ENCODE data around the gene SAMD4A. TPM values are rescaled to one million over a fixed set of nuclear protein-coding genes. Genes with fewer than 3 reads are reported as not detected.

The SAMD4A gene
- total and polyA plus RNA-seq, 8 donors: 2.5 to 67.4 (median 15.9) TPM

DNA sequence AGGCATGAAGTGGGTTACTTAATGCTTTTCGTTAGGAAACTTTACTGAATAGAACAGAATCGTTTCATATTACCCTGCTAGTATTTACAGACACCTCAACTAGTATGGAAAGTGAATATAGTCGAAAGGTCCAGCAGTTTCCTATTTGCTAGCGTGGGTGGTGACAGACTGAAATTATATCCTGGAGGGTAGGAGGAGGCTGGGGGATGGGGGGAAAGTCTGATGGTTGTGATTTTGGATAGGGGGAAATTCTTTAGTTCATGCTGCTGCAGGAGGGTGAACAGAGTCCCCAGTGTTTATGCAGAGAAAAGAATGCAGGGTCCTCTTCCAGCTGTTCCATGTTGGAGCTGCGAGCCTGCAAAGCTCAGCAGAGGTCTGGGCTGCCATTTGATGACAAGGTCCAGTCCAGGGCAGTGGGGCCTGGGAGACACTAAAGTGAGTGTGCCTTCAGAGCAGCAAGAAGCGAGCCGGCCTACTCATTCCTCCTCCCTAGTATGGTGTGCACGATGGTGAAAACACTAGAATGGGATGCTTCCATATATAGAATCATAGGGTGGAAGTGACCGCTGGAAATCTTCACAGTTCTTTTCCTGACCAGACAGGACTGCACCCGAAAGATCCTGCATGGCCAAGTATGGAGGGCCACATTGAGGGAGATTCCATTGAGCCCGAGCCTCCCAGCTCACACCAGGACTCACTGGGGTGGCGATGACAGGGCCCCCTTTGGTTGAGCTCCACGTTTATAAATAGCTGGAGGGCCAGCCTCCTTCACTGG lies 2.1 kb downstream of the SAMD4A start:
- peaks cover 0 to 10% (median 0%) of the 10 kb centered on the region in 4 donors for H3K36me3 ChIP-seq
- peaks cover 0 to 46% (median 42%) of the 10 kb centered on the region in 4 donors for H3K4me1 ChIP-seq
- 53 to 70% (median 63%) methylated on average over 13 of the region's 13 CpGs for WGBS, 5 donors
- TF ChIP-seq POLR2A (IDR thresholded peaks at IDR 0.05) (no peak), POLR2AphosphoS5 (IDR thresholded peaks at IDR 0.05) (peak in 1 of 3 donors; percentile 11)
- intact Hi-C loops (cut with DNase I; ENCODE audit: low total_unique reads): no loop called here
- H3K4me3 ChIP-seq: peak overlapping the region; percentile 2 to 81 (median 77)
- peak in 1 of 2 donors; percentile 61 for DNase-seq
- H3K9me3 ChIP-seq: peaks cover 0 to 11% (median 5%) of the 10 kb centered on the region in 4 donors
- H3K27me3 ChIP-seq: peaks cover 0 to 24% (median 0%) of the 10 kb centered on the region in 3 donors
- H3K27ac ChIP-seq: peak overlapping the region in 4 of 5 donors; percentile 98 to 100 (median 100)

DNA sequence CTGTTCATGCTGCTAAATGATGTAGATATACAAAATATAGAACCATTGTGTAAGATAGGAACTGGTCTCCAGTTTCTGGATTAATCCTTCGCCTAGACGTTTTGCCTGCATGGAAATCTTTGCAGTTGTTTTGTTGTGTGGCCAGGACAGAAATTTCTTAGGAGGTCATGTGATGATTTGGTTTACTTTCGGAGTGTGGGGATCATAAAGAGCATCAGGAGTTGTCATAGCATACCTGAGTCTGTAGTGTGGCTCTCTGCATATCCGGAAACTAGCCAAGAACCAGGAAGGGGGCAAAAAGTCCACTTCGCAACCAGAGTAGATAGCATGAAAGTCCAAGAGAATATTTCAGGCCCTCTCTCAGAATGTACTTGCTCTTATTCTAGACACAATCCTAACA lies 3.1 kb downstream of the SAMD4A start:
- peak overlapping the region in 4 of 5 donors; percentile 98 to 100 (median 100) for H3K27ac ChIP-seq
- DNase-seq: no peak

DNA sequence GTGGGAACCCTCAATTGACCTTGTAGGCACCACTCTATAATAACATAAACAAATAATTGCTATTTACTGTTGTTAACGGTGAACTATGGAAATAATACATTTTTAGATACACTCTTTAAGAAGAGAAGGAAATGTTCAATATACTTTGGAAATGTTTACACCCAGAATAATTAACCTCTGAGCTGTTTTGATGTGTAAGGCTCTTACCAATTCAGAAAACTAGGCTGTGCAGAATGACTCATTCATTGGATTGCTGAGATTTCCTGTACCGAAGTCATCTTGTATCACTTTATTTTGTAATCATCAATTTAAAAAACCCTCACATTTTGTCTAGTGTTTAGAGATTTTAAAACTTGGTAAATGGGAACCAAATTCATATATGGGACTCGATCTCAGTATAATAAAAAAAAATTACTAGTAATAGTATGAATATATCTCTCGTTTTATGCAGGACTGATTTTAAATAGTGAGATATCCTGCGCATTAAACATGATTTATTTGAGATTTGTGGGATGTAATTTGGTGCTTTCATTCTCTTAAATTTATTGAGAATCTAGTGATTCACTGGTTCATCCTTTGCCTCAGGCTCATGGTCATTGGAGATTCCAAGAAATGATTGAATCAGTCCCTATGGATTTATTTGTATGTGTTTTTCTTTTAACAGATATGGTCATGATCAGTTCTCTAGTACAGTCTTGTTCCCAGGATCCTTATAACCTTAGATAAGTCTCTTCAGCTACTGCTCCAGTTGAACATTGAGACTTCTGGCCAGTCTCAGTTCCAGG lies 3.9 kb downstream of the SAMD4A start:
- TF ChIP-seq POLR2A (IDR thresholded peaks at IDR 0.05) (no peak), POLR2AphosphoS5 (IDR thresholded peaks at IDR 0.05) (peak in 1 of 3 donors; percentile 22)
- DNase-seq: no peak
- 68 to 81% (median 74%) methylated on average over 5 of the region's 5 CpGs for WGBS, 5 donors
- Histone ChIP-seq H3K36me3 (peaks cover 0 to 10% (median 0%) of the 10 kb centered on the region in 4 donors), H3K4me1 (peaks cover 0 to 48% (median 30%) of the 10 kb centered on the region in 4 donors), H3K4me3 (peak overlapping the region in 1 of 4 donors; percentile 18), H3K9me3 (peaks cover 0 to 11% (median 5%) of the 10 kb centered on the region in 4 donors), H3K27ac (peak overlapping the region in 4 of 5 donors; percentile 98 to 100 (median 100)), H3K27me3 (peaks cover 0 to 15% (median 0%) of the 10 kb centered on the region in 3 donors)
- intact Hi-C loops (cut with DNase I; ENCODE audit: low total_unique reads): no loop called here

More for the DNA sequence above, 3.1 kb downstream of the SAMD4A start:
- peaks cover 0 to 22% (median 0%) of the 10 kb centered on the region in 3 donors for H3K27me3 ChIP-seq
- H3K4me1 ChIP-seq: peaks cover 0 to 47% (median 34%) of the 10 kb centered on the region in 4 donors
- H3K36me3 ChIP-seq: peaks cover 0 to 10% (median 0%) of the 10 kb centered on the region in 4 donors
- intact Hi-C loops (cut with DNase I; ENCODE audit: low total_unique reads): no loop called here
- 71 to 83% (median 75%) methylated on average over 5 of the region's 5 CpGs for WGBS, 5 donors
- no peak for TF ChIP-seq POLR2AphosphoS5 (IDR thresholded peaks at IDR 0.05)
- H3K4me3 ChIP-seq: peak overlapping the region in 1 of 4 donors; percentile 18
- H3K9me3 ChIP-seq: peaks cover 0 to 11% (median 5%) of the 10 kb centered on the region in 4 donors

DNA sequence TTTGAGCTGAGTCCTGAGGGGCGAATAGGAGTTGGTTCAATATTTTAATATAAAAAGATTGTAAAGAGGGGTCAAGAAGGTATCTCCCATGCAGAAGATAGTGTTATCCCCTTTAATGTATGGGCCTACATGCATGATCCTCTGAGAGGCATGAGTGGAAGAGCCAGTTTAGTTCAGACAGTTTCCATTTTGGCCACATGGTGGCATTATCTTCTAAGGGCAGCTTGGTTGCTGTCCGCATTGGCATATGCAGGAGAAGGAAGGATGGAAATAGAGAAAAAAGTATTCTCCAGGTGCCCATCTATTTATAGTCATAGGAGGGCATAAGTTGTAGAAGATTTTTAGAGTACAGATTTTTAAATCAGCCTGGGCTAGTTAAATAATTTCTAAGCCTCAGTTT lies 5.4 kb downstream of the SAMD4A start:
- Histone ChIP-seq H3K9me3 (peaks cover 0 to 11% (median 5%) of the 10 kb centered on the region in 4 donors), H3K4me1 (peaks cover 0 to 51% (median 34%) of the 10 kb centered on the region in 4 donors), H3K27ac (no peak overlapping the region), H3K27me3 (peaks cover 0 to 7% (median 0%) of the 10 kb centered on the region in 3 donors), H3K4me3 (no peak overlapping the region), H3K36me3 (peaks cover 0 to 10% (median 0%) of the 10 kb centered on the region in 4 donors)
- intact Hi-C loops (cut with DNase I; ENCODE audit: low total_unique reads): no loop called here
- DNase-seq: peak in 1 of 2 donors; percentile 26
- 93 to 100% (median 97%) methylated on average over 2 of the region's 2 CpGs for WGBS, 5 donors
- TF ChIP-seq POLR2AphosphoS5 (IDR thresholded peaks at IDR 0.05): no peak

DNA sequence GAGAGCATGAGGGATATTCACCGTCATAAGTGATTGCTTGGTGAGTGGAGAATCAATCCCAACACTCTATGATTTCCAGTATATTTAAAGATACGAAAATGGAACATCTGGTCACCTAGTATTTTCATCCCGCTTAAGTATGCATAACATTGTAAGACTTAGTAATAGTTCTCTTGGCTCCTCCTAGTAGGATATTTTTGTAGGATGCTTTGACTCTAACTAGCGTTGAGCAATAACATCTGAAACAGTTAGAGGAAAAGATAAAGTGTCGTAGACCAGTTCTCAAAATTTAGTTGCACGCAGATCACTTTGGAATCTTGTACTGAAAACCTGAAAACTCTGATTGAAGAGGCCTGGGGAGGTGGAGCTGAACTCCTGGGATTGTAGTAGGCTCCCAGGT lies 7.6 kb downstream of the SAMD4A start:
- intact Hi-C loops (cut with DNase I; ENCODE audit: low total_unique reads): no loop called here
- H3K9me3 ChIP-seq: peaks cover 0 to 11% (median 5%) of the 10 kb centered on the region in 4 donors
- 92 to 97% (median 96%) methylated on average over 6 of the region's 6 CpGs for WGBS, 5 donors
- H3K27me3 ChIP-seq: no peaks in the 10 kb centered on the region
- no peak for DNase-seq
- no peak overlapping the region for H3K27ac ChIP-seq
- H3K4me1 ChIP-seq: peaks cover 0 to 46% (median 21%) of the 10 kb centered on the region in 4 donors
- H3K36me3 ChIP-seq: peaks cover 0 to 10% (median 0%) of the 10 kb centered on the region in 4 donors
- no peak overlapping the region for H3K4me3 ChIP-seq
- TF ChIP-seq POLR2A (IDR thresholded peaks at IDR 0.05): no peak
- TF ChIP-seq EP300 (IDR thresholded peaks at IDR 0.05): no peak
- TF ChIP-seq POLR2AphosphoS5 (IDR thresholded peaks at IDR 0.05): no peak
- TF ChIP-seq, protein P1, sequence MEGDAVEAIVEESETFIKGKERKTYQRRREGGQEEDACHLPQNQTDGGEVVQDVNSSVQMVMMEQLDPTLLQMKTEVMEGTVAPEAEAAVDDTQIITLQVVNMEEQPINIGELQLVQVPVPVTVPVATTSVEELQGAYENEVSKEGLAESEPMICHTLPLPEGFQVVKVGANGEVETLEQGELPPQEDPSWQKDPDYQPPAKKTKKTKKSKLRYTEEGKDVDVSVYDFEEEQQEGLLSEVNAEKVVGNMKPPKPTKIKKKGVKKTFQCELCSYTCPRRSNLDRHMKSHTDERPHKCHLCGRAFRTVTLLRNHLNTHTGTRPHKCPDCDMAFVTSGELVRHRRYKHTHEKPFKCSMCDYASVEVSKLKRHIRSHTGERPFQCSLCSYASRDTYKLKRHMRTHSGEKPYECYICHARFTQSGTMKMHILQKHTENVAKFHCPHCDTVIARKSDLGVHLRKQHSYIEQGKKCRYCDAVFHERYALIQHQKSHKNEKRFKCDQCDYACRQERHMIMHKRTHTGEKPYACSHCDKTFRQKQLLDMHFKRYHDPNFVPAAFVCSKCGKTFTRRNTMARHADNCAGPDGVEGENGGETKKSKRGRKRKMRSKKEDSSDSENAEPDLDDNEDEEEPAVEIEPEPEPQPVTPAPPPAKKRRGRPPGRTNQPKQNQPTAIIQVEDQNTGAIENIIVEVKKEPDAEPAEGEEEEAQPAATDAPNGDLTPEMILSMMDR (IDR thresholded peaks at IDR 0.05): no peak

DNA sequence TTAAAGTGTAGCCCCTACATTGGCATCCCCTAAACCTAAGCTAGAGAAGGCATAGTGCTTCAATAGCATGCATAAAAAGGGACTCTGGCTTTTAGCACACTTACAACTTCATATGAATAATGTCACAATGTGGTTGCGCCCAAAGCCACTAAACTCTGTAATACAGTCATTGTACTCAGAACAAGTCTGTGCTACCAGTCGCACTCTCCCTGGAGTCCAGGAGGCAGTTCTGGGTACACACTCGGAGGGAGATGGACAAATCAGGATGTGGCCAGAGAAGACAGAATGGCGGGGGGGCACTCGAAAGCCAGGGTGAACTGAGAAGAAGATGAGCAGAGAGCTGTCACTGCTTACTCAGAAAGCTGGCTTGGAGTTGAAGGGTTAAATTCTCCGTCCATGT lies 10.6 kb downstream of the SAMD4A start:
- no peak for DNase-seq
- 86 to 94% (median 89%) methylated on average over 6 of the region's 6 CpGs for WGBS, 5 donors
- intact Hi-C loops (cut with DNase I; ENCODE audit: low total_unique reads): no loop called here
- Histone ChIP-seq H3K27ac (no peak overlapping the region), H3K4me3 (no peak overlapping the region), H3K36me3 (peaks cover 0 to 10% (median 0%) of the 10 kb centered on the region in 4 donors), H3K4me1 (peaks cover 0 to 39% (median 13%) of the 10 kb centered on the region in 4 donors), H3K27me3 (no peaks in the 10 kb centered on the region), H3K9me3 (peaks cover 0 to 6% (median 2%) of the 10 kb centered on the region in 4 donors)
- TF ChIP-seq POLR2A (IDR thresholded peaks at IDR 0.05) (no peak), POLR2AphosphoS5 (IDR thresholded peaks at IDR 0.05) (no peak), EP300 (IDR thresholded peaks at IDR 0.05) (no peak)
- TF ChIP-seq, protein P1 (IDR thresholded peaks at IDR 0.05): no peak

Measured in stomach (tissue), 9 donors.